Measurements from ENCODE around the gene RAET1G.

RAET1G gene

GRCh38 chr6:149890629-149891045, 32.3 kb downstream of the RAET1G start:
- no peak for TF ChIP-seq CTCF (IDR thresholded peaks at IDR 0.05; ENCODE audit: poor library complexity, severe bottlenecking)
- Histone ChIP-seq H3K4me3 (ENCODE audit: severe bottlenecking) (no peak overlapping the region), H3K27ac (ENCODE audit: poor library complexity, severe bottlenecking) (peak overlapping the region; percentile 93), H3K9me3 (ENCODE audit: severe bottlenecking) (no peaks in the 10 kb centered on the region), H3K27me3 (ENCODE audit: insufficient read depth, poor library complexity, severe bottlenecking) (no peaks in the 10 kb centered on the region), H3K36me3 (ENCODE audit: low read depth) (no peaks in the 10 kb centered on the region), H3K4me1 (ENCODE audit: insufficient read depth, poor library complexity, severe bottlenecking) (peaks cover 66% of the 10 kb centered on the region)
- DNase-seq (ENCODE audit: low spot score): no peak
- ATAC-seq (ENCODE audit: low read depth): peak; percentile 66

GRCh38 chr6:149889326-149889725, 33.6 kb downstream of the RAET1G start:
- no peaks in the 10 kb centered on the region for H3K36me3 ChIP-seq (ENCODE audit: low read depth)
- ATAC-seq (ENCODE audit: low read depth): no peak
- H3K4me3 ChIP-seq (ENCODE audit: severe bottlenecking): no peak overlapping the region
- peaks cover 60% of the 10 kb centered on the region for H3K4me1 ChIP-seq (ENCODE audit: insufficient read depth, poor library complexity, severe bottlenecking)
- no peaks in the 10 kb centered on the region for H3K9me3 ChIP-seq (ENCODE audit: severe bottlenecking)
- H3K27ac ChIP-seq (ENCODE audit: poor library complexity, severe bottlenecking): peak overlapping the region; percentile 93
- H3K27me3 ChIP-seq (ENCODE audit: insufficient read depth, poor library complexity, severe bottlenecking): no peaks in the 10 kb centered on the region
- no peak for DNase-seq (ENCODE audit: low spot score)
- TF ChIP-seq CTCF (IDR thresholded peaks at IDR 0.05; ENCODE audit: poor library complexity, severe bottlenecking): no peak

GRCh38 chr6:149888659-149889058, 34.3 kb downstream of the RAET1G start:
- Histone ChIP-seq H3K4me3 (ENCODE audit: severe bottlenecking) (no peak overlapping the region), H3K9me3 (ENCODE audit: severe bottlenecking) (no peaks in the 10 kb centered on the region), H3K27me3 (ENCODE audit: insufficient read depth, poor library complexity, severe bottlenecking) (no peaks in the 10 kb centered on the region), H3K36me3 (ENCODE audit: low read depth) (no peaks in the 10 kb centered on the region), H3K27ac (ENCODE audit: poor library complexity, severe bottlenecking) (peak overlapping the region; percentile 93), H3K4me1 (ENCODE audit: insufficient read depth, poor library complexity, severe bottlenecking) (peaks cover 60% of the 10 kb centered on the region)
- peak; percentile 38 for ATAC-seq (ENCODE audit: low read depth)
- DNase-seq (ENCODE audit: low spot score): no peak
- no peak for TF ChIP-seq CTCF (IDR thresholded peaks at IDR 0.05; ENCODE audit: poor library complexity, severe bottlenecking)

GRCh38 chr6:149888093-149888492, 34.8 kb downstream of the RAET1G start:
- Histone ChIP-seq H3K27ac (ENCODE audit: poor library complexity, severe bottlenecking) (peak overlapping the region; percentile 93), H3K4me3 (ENCODE audit: severe bottlenecking) (no peak overlapping the region), H3K4me1 (ENCODE audit: insufficient read depth, poor library complexity, severe bottlenecking) (peaks cover 60% of the 10 kb centered on the region), H3K36me3 (ENCODE audit: low read depth) (no peaks in the 10 kb centered on the region), H3K9me3 (ENCODE audit: severe bottlenecking) (no peaks in the 10 kb centered on the region), H3K27me3 (ENCODE audit: insufficient read depth, poor library complexity, severe bottlenecking) (no peaks in the 10 kb centered on the region)
- ATAC-seq (ENCODE audit: low read depth) (peak; percentile 4; the same call in 1 of the 3 replicates), DNase-seq (ENCODE audit: low spot score) (no peak)
- TF ChIP-seq CTCF (IDR thresholded peaks at IDR 0.05; ENCODE audit: poor library complexity, severe bottlenecking): no peak

GRCh38 chr6:149887343-149887742, 35.6 kb downstream of the RAET1G start:
- Histone ChIP-seq H3K4me1 (ENCODE audit: insufficient read depth, poor library complexity, severe bottlenecking) (peaks cover 60% of the 10 kb centered on the region), H3K36me3 (ENCODE audit: low read depth) (no peaks in the 10 kb centered on the region), H3K27ac (ENCODE audit: poor library complexity, severe bottlenecking) (peak overlapping the region; percentile 93), H3K9me3 (ENCODE audit: severe bottlenecking) (no peaks in the 10 kb centered on the region), H3K27me3 (ENCODE audit: insufficient read depth, poor library complexity, severe bottlenecking) (no peaks in the 10 kb centered on the region), H3K4me3 (ENCODE audit: severe bottlenecking) (no peak overlapping the region)
- no peak for DNase-seq (ENCODE audit: low spot score)
- peak; percentile 60 for ATAC-seq (ENCODE audit: low read depth)
- TF ChIP-seq CTCF (IDR thresholded peaks at IDR 0.05; ENCODE audit: poor library complexity, severe bottlenecking): no peak
